RWPE2 (cell line): ENCODE measurements around the gene LYPD3.

ENCODE experiments used
- ATAC-seq: fragments of 200-7000 bp; cut with Tn5 transposase; 3 replicates; pipeline ENCODE4 v1.9.1; 2021; ENCODE audit warnings: low read depth
- DNase-seq: peaks from one replicate; pipeline ENCODE4 v3.0.0-alpha.2; 2020; ENCODE audit warnings: low spot score
- H3K27ac ChIP-seq: fragments of 450-650 bp; 2 replicates; pipeline ENCODE4 v1.5.1; 2017; ENCODE audit warnings: mild to moderate bottlenecking; ENCODE audit not compliant: poor library complexity, severe bottlenecking
- H3K27me3 ChIP-seq: fragments of 250-450 bp; sonication (Bioruptor Pico); 2 replicates; pipeline ENCODE4 v1.5.1; 2021; ENCODE audit warnings: mild to moderate bottlenecking, moderate library complexity; ENCODE audit not compliant: insufficient read depth, poor library complexity, severe bottlenecking
- H3K36me3 ChIP-seq: fragments of 250-450 bp; sonication (Bioruptor Pico); 2 replicates; pipeline ENCODE4 v1.5.1; 2020; ENCODE audit warnings: low read depth, mild to moderate bottlenecking, moderate library complexity
- H3K4me1 ChIP-seq: fragments of 250-450 bp; sonication (Bioruptor Pico); 2 replicates; pipeline ENCODE4 v1.5.1; 2021; ENCODE audit warnings: mild to moderate bottlenecking, moderate library complexity; ENCODE audit not compliant: insufficient read depth, poor library complexity, severe bottlenecking
- H3K4me3 ChIP-seq: fragments of 250-450 bp; sonication (Bioruptor Pico); 2 replicates; pipeline ENCODE4 v1.5.1; 2021; ENCODE audit warnings: mild to moderate bottlenecking, moderate library complexity; ENCODE audit not compliant: severe bottlenecking
- H3K9me3 ChIP-seq: fragments of 250-450 bp; sonication (Bioruptor Pico); 2 replicates; pipeline ENCODE4 v1.5.1; 2021; ENCODE audit warnings: mild to moderate bottlenecking, moderate library complexity; ENCODE audit not compliant: severe bottlenecking
- CTCF ChIP-seq: fragments of 450-650 bp; IDR thresholded peaks from one replicate; pipeline ENCODE4 v1.5.1; 2017; ENCODE audit warnings: mild to moderate bottlenecking, moderate library complexity; ENCODE audit not compliant: poor library complexity, severe bottlenecking

The LYPD3 gene

GRCh38 chr19:43422000-43422688 is 43.3 kb downstream of the LYPD3 start:
- no peaks in the 10 kb centered on the region for H3K27me3 ChIP-seq
- H3K27ac ChIP-seq: no peak overlapping the region
- peaks cover 8% of the 10 kb centered on the region for H3K4me1 ChIP-seq
- H3K36me3 ChIP-seq: no peaks in the 10 kb centered on the region
- ATAC-seq: no peak
- H3K9me3 ChIP-seq: no peaks in the 10 kb centered on the region
- TF ChIP-seq CTCF: no peak
- no peak for DNase-seq
- no peak overlapping the region for H3K4me3 ChIP-seq

DNA sequence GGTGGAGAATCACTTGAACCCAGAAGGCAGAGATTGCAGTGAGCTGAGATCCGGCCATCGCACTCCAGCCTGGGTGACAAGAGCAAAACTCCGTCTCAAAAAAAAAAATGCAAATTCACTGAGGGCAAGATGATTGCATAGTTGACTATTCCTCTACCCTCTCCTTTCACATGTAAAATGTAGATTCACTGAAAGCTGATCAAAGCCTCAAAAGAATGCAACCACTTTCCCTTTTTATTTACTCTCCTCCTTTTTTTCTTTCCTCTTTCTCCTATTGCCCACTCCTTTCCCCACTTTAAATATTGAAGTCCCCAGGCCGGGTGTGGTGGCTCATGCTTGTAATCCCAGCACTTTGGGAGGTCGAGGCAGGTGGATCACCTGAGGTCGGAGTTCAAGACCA is 44.5 kb downstream of the LYPD3 start:
- Histone ChIP-seq H3K4me3 (no peak overlapping the region), H3K27me3 (no peaks in the 10 kb centered on the region), H3K9me3 (no peaks in the 10 kb centered on the region), H3K4me1 (peaks cover 5% of the 10 kb centered on the region), H3K36me3 (no peaks in the 10 kb centered on the region), H3K27ac (no peak overlapping the region)
- DNase-seq (no peak), ATAC-seq (no peak)
- TF ChIP-seq CTCF: no peak

DNA sequence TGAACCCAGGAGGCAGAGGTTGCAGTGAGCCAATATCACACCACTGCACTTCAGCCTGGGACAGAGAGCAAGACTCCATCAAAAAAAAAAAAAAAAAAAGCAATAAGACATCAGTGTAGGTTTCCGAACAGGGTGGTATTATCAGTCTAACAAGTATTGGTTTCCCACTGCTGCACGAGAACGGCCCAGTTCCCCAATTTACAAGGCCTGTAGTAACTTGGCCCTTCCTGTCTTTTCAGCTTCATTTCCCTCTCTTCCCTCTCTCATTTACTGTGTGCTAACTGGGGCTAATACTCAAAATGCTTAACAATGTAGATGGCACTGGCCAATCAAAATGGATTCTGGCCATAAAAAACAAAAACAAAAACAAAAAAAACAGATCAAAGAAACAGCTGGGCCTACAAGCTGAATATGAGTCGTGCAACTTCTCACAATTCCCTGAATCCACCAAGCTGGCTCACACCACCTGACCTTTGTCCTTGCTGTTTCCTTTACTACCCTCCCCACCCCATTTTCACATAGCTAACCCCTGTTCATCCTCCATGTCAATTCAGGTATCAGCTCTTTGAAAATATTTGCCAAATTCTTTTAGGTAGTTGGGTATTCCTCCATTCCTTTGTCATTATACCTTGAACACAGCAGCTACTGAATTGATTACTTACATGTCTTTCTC is 48.3 kb downstream of the LYPD3 start:
- ATAC-seq (no peak), DNase-seq (no peak)
- H3K4me1 ChIP-seq: no peaks in the 10 kb centered on the region
- H3K36me3 ChIP-seq: no peaks in the 10 kb centered on the region
- H3K27ac ChIP-seq: no peak overlapping the region
- H3K9me3 ChIP-seq: no peaks in the 10 kb centered on the region
- no peak for TF ChIP-seq CTCF
- H3K27me3 ChIP-seq: no peaks in the 10 kb centered on the region
- no peak overlapping the region for H3K4me3 ChIP-seq

DNA sequence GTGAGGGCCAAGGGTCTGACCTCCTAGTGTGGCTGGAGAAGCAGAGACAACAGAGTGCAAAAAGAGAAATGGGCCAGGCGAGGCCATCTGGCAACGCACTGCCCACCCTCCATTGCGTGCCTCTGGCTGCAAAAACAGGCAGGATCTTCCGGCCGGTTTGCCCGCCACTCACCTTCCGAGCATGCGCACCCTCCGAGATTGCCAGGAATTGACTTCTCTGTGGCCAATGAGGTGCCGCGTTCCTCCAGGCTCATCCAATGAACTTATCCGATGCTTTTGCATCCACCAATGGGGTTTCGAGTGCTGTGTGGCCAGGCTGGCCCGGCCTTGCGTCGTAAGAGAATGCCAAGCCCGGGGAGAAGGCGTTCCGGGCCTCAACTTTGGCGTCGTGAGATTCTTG is 50.9 kb downstream of the LYPD3 start, which contains the start of gene TEX101:
TEX101 (plus strand) TSS at position 337 of the 400 bp plus-strand sequence. CDS start 1,030 bp downstream, outside the sequence.
- no peak for TF ChIP-seq CTCF
- no peak within 1 kb of the TSS for H3K27ac ChIP-seq
- H3K4me3 ChIP-seq: no peak within 1 kb of the TSS
- no peak for ATAC-seq
- no peaks in the 10 kb centered on the region for H3K9me3 ChIP-seq
- no peaks in the 10 kb centered on the region for H3K36me3 ChIP-seq
- no peak for DNase-seq
- H3K27me3 ChIP-seq: no peaks in the 10 kb centered on the region
- H3K4me1 ChIP-seq: no peaks in the 10 kb centered on the region

GRCh38 chr19:43412441-43412840 is 53.0 kb downstream of the LYPD3 start:
- Histone ChIP-seq H3K27me3 (no peaks in the 10 kb centered on the region), H3K36me3 (no peaks in the 10 kb centered on the region), H3K4me3 (no peak overlapping the region), H3K4me1 (no peaks in the 10 kb centered on the region), H3K27ac (no peak overlapping the region), H3K9me3 (no peaks in the 10 kb centered on the region)
- ATAC-seq (no peak), DNase-seq (no peak)
- no peak for TF ChIP-seq CTCF
